K562 (cell line): ENCODE results near the gene OR2F1.

Experiments
- CHD4 ChIP-seq: fragments of 200-600 bp; sonication (generic); IDR thresholded peaks from 3 replicates; pipeline ENCODE4 v1.6.1; 2012; ENCODE audit warnings: low read depth, mild to moderate bottlenecking, mixed read lengths, low read length, inconsistent platforms; ENCODE audit not compliant: insufficient read depth, insufficient replicate concordance, poor library complexity, severe bottlenecking
- DDX20 ChIP-seq: fragments of 450-650 bp; IDR thresholded peaks from 2 replicates; pipeline ENCODE4 v1.6.1; 2016; ENCODE audit warnings: missing genetic modification characterization, low read depth, mild to moderate bottlenecking, missing compliant biosample characterization, moderate library complexity
- EP300 ChIP-seq: IDR thresholded peaks from 2 replicates; pipeline ENCODE4 v1.6.1; 2012; ENCODE audit warnings: low read length, improper control_type of control experiment
- HMGN3 ChIP-seq: IDR thresholded peaks from 2 replicates; pipeline ENCODE4 v1.6.1; 2011; ENCODE audit warnings: borderline replicate concordance, low read depth, mild to moderate bottlenecking, mixed read lengths, low read length; ENCODE audit not compliant: insufficient read length; ENCODE audit errors: extremely low read depth
- ILF3 ChIP-seq: fragments of 450-650 bp; IDR thresholded peaks from 2 replicates; pipeline ENCODE4 v1.6.1; 2018; ENCODE audit warnings: antibody characterized with exemption, mild to moderate bottlenecking, moderate library complexity, borderline replicate concordance
- RFX5 ChIP-seq: IDR thresholded peaks from 2 replicates; pipeline ENCODE4 v1.6.1; 2011; ENCODE audit warnings: low read depth, mild to moderate bottlenecking, improper control_type of control experiment, low read length
- SMARCB1 ChIP-seq: IDR thresholded peaks from 2 replicates; pipeline ENCODE4 v1.6.1; 2011; ENCODE audit warnings: improper control_type of control experiment, low read depth; ENCODE audit not compliant: insufficient read length
- TBP ChIP-seq: optimal IDR thresholded peaks from 2 replicates; pipeline ENCODE3; 2011; ENCODE audit warnings: low read depth, low read length, improper control_type of control experiment
- ZFX ChIP-seq: sonication (generic); formaldehyde crosslinking; IDR thresholded peaks from 2 replicates; pipeline ENCODE4 v1.8.0; 2022; ENCODE audit warnings: mild to moderate bottlenecking, missing genetic modification reagents, moderate library complexity
- TF ChIP-seq, protein P1 (sequence below), 3 experiments: IDR thresholded peaks in 2 of 3; conservative IDR thresholded peaks in 1 of 3; 2 replicates each; pipeline ENCODE4 v1.5.1; 2011 to 2012; ENCODE audit warnings: low read length in 3 of 3, mild to moderate bottlenecking in 3 of 3, control low read depth in 2 of 3, improper control_type of control experiment in 1 of 3, inconsistent platforms in 1 of 3, low read depth in 1 of 3, mixed read lengths in 1 of 3, moderate library complexity in 1 of 3; ENCODE audit not compliant: insufficient read depth in 2 of 3
- TF ChIP-seq, protein P2 (sequence below): fragments of 450-650 bp; formaldehyde crosslinking; IDR thresholded peaks from 2 replicates; pipeline ENCODE4 v1.4.0; 2020; ENCODE audit warnings: mild to moderate bottlenecking, moderate library complexity
- TF ChIP-seq, protein P3 (sequence below): fragments of 450-650 bp; IDR thresholded peaks from 2 replicates; pipeline ENCODE4 v1.6.1; 2017; ENCODE audit warnings: mild to moderate bottlenecking, moderate library complexity

DNA sequence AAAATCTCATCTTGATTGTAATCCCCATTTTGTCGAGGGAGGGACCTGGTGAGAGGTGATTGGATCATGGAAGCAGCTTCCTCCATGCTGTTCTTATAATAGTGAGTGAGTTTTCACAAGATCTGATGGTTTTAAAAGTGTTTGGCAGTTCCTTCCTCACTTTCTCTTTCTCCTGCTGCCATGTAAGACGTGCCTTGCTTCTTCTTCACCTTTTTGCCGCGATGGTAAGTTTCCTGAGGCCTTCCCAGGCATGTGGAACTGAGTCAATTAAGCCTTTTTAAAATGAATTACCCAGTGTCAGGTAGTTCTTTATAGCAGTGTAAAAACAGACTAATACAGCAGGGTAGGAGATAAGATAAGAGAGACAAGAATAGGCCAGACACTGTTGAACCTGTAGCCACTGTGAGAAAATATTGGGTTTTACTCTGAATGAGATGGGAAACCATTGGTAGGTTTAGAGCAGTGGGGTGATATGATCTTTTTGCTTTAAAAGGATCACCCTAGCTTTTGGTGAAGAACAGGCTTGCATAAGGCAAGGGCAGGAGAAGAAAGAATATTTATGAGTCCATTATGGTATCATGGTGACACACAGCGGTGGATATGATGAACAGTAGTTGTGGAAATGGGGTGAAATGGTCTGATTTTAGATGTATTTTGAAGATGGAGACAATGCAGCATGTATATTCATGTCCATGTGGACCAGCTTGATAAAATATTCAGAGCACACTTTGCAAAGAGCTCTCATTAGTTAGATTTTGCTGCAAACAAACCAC lies 57.0 kb downstream of the OR2F1 start:
- TF ChIP-seq TBP (no peak), ZFX (no peak), SMARCB1 (no peak), EP300 (no peak), ILF3 (no peak), HMGN3 (no peak), DDX20 (no peak), CHD4 (no peak), RFX5 (no peak)
- TF ChIP-seq, protein P1, sequence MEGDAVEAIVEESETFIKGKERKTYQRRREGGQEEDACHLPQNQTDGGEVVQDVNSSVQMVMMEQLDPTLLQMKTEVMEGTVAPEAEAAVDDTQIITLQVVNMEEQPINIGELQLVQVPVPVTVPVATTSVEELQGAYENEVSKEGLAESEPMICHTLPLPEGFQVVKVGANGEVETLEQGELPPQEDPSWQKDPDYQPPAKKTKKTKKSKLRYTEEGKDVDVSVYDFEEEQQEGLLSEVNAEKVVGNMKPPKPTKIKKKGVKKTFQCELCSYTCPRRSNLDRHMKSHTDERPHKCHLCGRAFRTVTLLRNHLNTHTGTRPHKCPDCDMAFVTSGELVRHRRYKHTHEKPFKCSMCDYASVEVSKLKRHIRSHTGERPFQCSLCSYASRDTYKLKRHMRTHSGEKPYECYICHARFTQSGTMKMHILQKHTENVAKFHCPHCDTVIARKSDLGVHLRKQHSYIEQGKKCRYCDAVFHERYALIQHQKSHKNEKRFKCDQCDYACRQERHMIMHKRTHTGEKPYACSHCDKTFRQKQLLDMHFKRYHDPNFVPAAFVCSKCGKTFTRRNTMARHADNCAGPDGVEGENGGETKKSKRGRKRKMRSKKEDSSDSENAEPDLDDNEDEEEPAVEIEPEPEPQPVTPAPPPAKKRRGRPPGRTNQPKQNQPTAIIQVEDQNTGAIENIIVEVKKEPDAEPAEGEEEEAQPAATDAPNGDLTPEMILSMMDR (IDR thresholded peaks at IDR 0.05 in 2 of 3, conservative IDR thresholded peaks at IDR 0.05 in 1 of 3; ENCODE audit: insufficient read depth in 2 of 3, low read depth in 1 of 3, low read length in 3 of 3): peak in 2 of 3 experiments; percentile 36 to 41; a peak in 2 of 6 replicates
- TF ChIP-seq, protein P2, sequence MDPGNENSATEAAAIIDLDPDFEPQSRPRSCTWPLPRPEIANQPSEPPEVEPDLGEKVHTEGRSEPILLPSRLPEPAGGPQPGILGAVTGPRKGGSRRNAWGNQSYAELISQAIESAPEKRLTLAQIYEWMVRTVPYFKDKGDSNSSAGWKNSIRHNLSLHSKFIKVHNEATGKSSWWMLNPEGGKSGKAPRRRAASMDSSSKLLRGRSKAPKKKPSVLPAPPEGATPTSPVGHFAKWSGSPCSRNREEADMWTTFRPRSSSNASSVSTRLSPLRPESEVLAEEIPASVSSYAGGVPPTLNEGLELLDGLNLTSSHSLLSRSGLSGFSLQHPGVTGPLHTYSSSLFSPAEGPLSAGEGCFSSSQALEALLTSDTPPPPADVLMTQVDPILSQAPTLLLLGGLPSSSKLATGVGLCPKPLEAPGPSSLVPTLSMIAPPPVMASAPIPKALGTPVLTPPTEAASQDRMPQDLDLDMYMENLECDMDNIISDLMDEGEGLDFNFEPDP (CRISPR knock-in tag): no peak
- TF ChIP-seq, protein P3, sequence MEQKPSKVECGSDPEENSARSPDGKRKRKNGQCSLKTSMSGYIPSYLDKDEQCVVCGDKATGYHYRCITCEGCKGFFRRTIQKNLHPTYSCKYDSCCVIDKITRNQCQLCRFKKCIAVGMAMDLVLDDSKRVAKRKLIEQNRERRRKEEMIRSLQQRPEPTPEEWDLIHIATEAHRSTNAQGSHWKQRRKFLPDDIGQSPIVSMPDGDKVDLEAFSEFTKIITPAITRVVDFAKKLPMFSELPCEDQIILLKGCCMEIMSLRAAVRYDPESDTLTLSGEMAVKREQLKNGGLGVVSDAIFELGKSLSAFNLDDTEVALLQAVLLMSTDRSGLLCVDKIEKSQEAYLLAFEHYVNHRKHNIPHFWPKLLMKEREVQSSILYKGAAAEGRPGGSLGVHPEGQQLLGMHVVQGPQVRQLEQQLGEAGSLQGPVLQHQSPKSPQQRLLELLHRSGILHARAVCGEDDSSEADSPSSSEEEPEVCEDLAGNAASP: no peak
